Measurements from ENCODE around the gene KIF12. TPM values are rescaled to one million over a fixed set of nuclear protein-coding genes. Genes with fewer than 3 reads are reported as not detected.

KIF12 gene
- total and polyA plus RNA-seq, 2 of the 13 experiments (the other 11 are each of a cell fraction or from before 2014, with no cell fraction given), result 1.8 to 12.5 TPM

DNA sequence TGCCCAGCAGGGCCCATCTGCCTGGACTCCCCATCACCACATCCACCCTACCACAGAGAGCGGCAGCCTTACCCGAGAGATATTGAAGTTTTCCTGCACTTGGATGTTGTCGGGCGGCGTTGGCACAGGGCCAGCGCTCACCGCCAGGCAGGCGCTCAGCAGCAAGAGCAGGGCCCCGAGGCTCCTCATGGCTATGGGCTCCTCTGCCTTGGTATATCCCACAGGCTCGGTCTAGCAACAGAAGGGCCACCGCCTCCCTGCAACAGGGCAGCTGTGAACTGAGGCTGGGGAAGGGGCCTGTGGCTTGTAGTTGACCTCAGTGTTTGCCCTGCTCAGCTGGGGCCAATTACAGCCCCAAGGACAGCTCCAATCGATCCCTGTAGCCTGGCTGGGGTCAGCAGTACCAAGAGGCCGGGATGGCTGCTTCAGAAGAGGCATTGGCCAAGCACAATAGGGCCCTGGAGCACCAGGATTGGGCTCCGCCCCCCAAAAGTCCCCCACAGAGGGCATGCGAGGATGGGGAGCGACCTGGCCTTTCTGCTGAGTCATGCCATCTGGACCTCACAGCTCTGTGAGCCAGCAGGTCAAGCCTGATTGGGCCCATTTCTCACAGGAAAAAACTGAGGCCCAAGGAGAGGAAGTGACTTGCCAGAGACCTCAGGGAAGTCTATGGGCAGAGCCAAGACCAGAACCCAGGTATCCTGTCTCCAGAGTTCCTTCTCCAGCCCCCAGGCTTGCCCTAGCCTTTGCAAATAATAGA is 20.9 kb downstream of the KIF12 start, which contains the start of gene AMBP (continued):
- TF ChIP-seq, protein P1, sequence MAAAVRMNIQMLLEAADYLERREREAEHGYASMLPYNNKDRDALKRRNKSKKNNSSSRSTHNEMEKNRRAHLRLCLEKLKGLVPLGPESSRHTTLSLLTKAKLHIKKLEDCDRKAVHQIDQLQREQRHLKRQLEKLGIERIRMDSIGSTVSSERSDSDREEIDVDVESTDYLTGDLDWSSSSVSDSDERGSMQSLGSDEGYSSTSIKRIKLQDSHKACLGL (CRISPR knock-in tag; IDR thresholded peaks at IDR 0.05), result peak; percentile 52; the same call in 1 of the 2 replicates
- TF ChIP-seq ZNF513 (CRISPR knock-in tag; conservative IDR thresholded peaks at IDR 0.05) (no peak), TRIM22 (IDR thresholded peaks at IDR 0.05) (no peak), ZNF792 (CRISPR knock-in tag; IDR thresholded peaks at IDR 0.05) (peak; percentile 90), ZNF354B (CRISPR knock-in tag; IDR thresholded peaks at IDR 0.05) (peak; percentile 81; the same call in 1 of the 2 replicates), ZNF274 (CRISPR knock-in tag; IDR thresholded peaks at IDR 0.05) (peak; percentile 84), JUND (CRISPR knock-in tag; IDR thresholded peaks at IDR 0.05) (peak; percentile 8; the same call in 1 of the 2 replicates), ZNF350 (CRISPR knock-in tag; IDR thresholded peaks at IDR 0.05; ENCODE audit: borderline replicate concordance, low read depth) (peak; percentile 97), MTF2 (CRISPR knock-in tag; IDR thresholded peaks at IDR 0.05; ENCODE audit: borderline replicate concordance) (no peak), ZNF646 (CRISPR knock-in tag; IDR thresholded peaks at IDR 0.05) (no peak), AFF4 (CRISPR knock-in tag; IDR thresholded peaks at IDR 0.05) (peak; percentile 97)
- TF ChIP-seq, protein P2, sequence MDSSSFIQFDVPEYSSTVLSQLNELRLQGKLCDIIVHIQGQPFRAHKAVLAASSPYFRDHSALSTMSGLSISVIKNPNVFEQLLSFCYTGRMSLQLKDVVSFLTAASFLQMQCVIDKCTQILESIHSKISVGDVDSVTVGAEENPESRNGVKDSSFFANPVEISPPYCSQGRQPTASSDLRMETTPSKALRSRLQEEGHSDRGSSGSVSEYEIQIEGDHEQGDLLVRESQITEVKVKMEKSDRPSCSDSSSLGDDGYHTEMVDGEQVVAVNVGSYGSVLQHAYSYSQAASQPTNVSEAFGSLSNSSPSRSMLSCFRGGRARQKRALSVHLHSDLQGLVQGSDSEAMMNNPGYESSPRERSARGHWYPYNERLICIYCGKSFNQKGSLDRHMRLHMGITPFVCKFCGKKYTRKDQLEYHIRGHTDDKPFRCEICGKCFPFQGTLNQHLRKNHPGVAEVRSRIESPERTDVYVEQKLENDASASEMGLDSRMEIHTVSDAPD (CRISPR knock-in tag; IDR thresholded peaks at IDR 0.05), result peak; percentile 97
